Measurements from ENCODE around the gene OPHN1.

Gene OPHN1

GRCh38 chrX:68041110-68041509, 392.2 kb downstream of the OPHN1 start:
- TF ChIP-seq CTCF (IDR thresholded peaks at IDR 0.05; ENCODE audit: insufficient read depth, low read depth, low read length, missing control alignments) = no peak
- no peak for DNase-seq (ENCODE audit: low read depth)
- H3K4me3 ChIP-seq (ENCODE audit: low read depth, low read length) = no peak overlapping the region

GRCh38 chrX:68018248-68019203, 414.8 kb downstream of the OPHN1 start:
- no peak for TF ChIP-seq CTCF (IDR thresholded peaks at IDR 0.05; ENCODE audit: insufficient read depth, low read depth, low read length, missing control alignments)
- no peak for DNase-seq (ENCODE audit: low read depth)
- H3K4me3 ChIP-seq (ENCODE audit: low read depth, low read length) = no peak overlapping the region

- H3K4me3 ChIP-seq (ENCODE audit: low read depth, low read length) = no peak overlapping the region
- no peak for DNase-seq (ENCODE audit: low read depth)
- no peak for TF ChIP-seq CTCF (IDR thresholded peaks at IDR 0.05; ENCODE audit: insufficient read depth, low read depth, low read length, missing control alignments)
Observed at GRCh38 chrX:67998540-67998939, 434.8 kb downstream of the OPHN1 start.

All from GM12865 (cell line).